HL-60 (cell line): ENCODE measurements around the gene ABCG2.

Experiments used
- POLR2AphosphoS5 ChIP-seq: IDR thresholded peaks from 2 replicates; pipeline ENCODE4 v1.6.1; 2012; ENCODE audit warnings: low read depth
- TF ChIP-seq, protein P1 (sequence below): IDR thresholded peaks from one replicate; pipeline ENCODE4 v1.5.1; 2011; ENCODE audit warnings: low read length, control low read depth, inconsistent platforms; ENCODE audit not compliant: insufficient read depth

DNA sequence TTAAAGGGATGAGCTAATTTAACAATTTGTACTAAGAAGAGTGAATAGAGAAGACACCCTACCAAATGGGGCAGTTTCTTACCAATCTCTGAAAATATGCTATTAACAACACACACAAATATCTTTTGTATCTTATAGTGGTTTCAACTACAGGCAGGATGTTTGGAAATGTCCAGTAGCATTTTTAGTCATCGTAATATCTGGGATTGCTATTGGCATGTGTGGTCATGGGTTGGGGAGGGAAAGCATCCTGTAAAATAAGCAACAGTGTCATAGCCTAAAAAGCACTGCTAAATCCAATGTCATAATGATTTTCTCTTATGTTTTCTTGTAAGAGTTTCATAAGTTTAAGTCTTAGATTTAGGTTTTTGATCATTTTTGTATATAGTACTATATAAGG is 29.3 kb upstream of the ABCG2 start:
- TF ChIP-seq, protein P1, sequence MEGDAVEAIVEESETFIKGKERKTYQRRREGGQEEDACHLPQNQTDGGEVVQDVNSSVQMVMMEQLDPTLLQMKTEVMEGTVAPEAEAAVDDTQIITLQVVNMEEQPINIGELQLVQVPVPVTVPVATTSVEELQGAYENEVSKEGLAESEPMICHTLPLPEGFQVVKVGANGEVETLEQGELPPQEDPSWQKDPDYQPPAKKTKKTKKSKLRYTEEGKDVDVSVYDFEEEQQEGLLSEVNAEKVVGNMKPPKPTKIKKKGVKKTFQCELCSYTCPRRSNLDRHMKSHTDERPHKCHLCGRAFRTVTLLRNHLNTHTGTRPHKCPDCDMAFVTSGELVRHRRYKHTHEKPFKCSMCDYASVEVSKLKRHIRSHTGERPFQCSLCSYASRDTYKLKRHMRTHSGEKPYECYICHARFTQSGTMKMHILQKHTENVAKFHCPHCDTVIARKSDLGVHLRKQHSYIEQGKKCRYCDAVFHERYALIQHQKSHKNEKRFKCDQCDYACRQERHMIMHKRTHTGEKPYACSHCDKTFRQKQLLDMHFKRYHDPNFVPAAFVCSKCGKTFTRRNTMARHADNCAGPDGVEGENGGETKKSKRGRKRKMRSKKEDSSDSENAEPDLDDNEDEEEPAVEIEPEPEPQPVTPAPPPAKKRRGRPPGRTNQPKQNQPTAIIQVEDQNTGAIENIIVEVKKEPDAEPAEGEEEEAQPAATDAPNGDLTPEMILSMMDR, result no peak
- TF ChIP-seq POLR2AphosphoS5, result no peak
